ENCODE measurements around the gene SH3RF3.

The SH3RF3 gene

DNA sequence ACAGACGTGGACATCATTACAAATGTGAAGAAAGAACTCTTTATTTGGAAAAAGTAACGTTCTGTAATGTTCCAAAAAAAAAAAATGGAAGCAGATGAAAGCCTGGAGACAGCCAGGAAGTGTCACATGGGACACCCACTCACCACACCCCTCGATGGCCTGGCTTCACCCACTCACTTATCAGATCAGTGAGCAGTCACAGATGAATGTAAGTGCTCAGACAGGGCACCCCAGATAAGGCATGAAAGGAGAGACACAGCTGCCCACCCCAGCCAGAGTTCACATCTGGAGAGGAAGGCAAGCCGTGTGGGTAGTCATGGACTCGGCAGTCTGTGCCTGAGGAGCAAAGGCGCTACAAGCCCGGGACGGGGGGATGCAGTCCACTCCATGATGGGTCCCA, 379.6 kb downstream of the SH3RF3 start:
- H3K36me3 ChIP-seq (ENCODE audit: insufficient read depth, low read length), result no peaks in the 10 kb centered on the region
- no peaks in the 10 kb centered on the region for H3K27me3 ChIP-seq (ENCODE audit: insufficient read depth, low read length)
- H2AFZ ChIP-seq (ENCODE audit: low read depth, low read length), result no peak overlapping the region
- no peaks in the 10 kb centered on the region for H3K4me1 ChIP-seq (ENCODE audit: insufficient read depth, low read length)
- peaks cover 2% of the 10 kb centered on the region for H3K9me3 ChIP-seq (ENCODE audit: low read length)
- H3K4me3 ChIP-seq (ENCODE audit: low read length), result no peak overlapping the region

- peaks cover 6% of the 10 kb centered on the region for H3K27me3 ChIP-seq (ENCODE audit: insufficient read depth, low read length)
- H3K4me1 ChIP-seq (ENCODE audit: insufficient read depth, low read length), result no peaks in the 10 kb centered on the region
- no peak overlapping the region for H2AFZ ChIP-seq (ENCODE audit: low read depth, low read length)
- peaks cover 2% of the 10 kb centered on the region for H3K9me3 ChIP-seq (ENCODE audit: low read length)
- no peaks in the 10 kb centered on the region for H3K36me3 ChIP-seq (ENCODE audit: insufficient read depth, low read length)
- H3K4me3 ChIP-seq (ENCODE audit: low read length), result no peak overlapping the region
Measured at GRCh38 chr2:109510136-109511028, 381.4 kb downstream of the SH3RF3 start.

DNA sequence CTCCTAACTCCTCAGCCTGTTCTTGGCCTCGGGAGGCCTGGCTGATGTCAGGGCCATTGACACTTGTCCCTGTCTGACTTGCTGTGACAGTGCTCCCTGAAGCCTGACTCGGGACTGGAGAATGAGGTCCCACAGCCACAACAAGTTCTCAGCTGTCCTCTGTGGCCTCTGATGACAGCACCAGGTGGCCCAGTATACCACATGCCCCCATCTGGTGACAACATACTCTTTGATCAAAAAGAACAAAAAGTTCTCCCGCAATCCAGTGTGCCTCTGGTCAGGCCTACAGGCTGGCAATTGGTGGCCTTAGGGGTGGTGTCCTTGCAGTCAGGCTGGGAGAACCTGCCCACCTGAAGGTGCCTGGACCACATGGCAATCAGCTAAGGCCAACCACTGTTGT, 382.2 kb downstream of the SH3RF3 start:
- H3K36me3 ChIP-seq (ENCODE audit: insufficient read depth, low read length), result no peaks in the 10 kb centered on the region
- no peak overlapping the region for H3K4me3 ChIP-seq (ENCODE audit: low read length)
- H2AFZ ChIP-seq (ENCODE audit: low read depth, low read length), result no peak overlapping the region
- H3K4me1 ChIP-seq (ENCODE audit: insufficient read depth, low read length), result no peaks in the 10 kb centered on the region
- no peaks in the 10 kb centered on the region for H3K9me3 ChIP-seq (ENCODE audit: low read length)
- H3K27me3 ChIP-seq (ENCODE audit: insufficient read depth, low read length), result peaks cover 6% of the 10 kb centered on the region

- Histone ChIP-seq H3K36me3 (ENCODE audit: insufficient read depth, low read length) (no peaks in the 10 kb centered on the region), H2AFZ (ENCODE audit: low read depth, low read length) (no peak overlapping the region), H3K4me3 (ENCODE audit: low read length) (no peak overlapping the region), H3K9me3 (ENCODE audit: low read length) (no peaks in the 10 kb centered on the region), H3K27me3 (ENCODE audit: insufficient read depth, low read length) (peaks cover 6% of the 10 kb centered on the region), H3K4me1 (ENCODE audit: insufficient read depth, low read length) (no peaks in the 10 kb centered on the region)
Measured at GRCh38 chr2:109512076-109512475, 383.1 kb downstream of the SH3RF3 start.

DNA sequence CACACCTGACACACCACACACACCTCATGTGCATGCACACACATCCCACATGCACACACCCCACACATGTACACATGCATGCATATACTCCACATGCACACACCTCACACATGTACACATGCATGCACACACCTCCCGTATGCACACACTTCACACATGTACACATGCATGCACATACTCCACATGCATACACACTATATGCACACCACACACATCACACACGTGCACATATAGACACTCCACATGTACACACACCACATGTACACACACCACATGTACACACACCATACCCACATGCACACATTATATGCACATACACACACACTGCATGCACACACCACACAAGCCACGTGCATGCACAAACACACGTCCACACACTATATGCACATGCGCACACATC, 384.2 kb downstream of the SH3RF3 start:
- H3K27me3 ChIP-seq (ENCODE audit: insufficient read depth, low read length), result peaks cover 6% of the 10 kb centered on the region
- H3K9me3 ChIP-seq (ENCODE audit: low read length), result no peaks in the 10 kb centered on the region
- H3K36me3 ChIP-seq (ENCODE audit: insufficient read depth, low read length), result no peaks in the 10 kb centered on the region
- no peak overlapping the region for H2AFZ ChIP-seq (ENCODE audit: low read depth, low read length)
- H3K4me3 ChIP-seq (ENCODE audit: low read length), result no peak overlapping the region
- H3K4me1 ChIP-seq (ENCODE audit: insufficient read depth, low read length), result no peaks in the 10 kb centered on the region

DNA sequence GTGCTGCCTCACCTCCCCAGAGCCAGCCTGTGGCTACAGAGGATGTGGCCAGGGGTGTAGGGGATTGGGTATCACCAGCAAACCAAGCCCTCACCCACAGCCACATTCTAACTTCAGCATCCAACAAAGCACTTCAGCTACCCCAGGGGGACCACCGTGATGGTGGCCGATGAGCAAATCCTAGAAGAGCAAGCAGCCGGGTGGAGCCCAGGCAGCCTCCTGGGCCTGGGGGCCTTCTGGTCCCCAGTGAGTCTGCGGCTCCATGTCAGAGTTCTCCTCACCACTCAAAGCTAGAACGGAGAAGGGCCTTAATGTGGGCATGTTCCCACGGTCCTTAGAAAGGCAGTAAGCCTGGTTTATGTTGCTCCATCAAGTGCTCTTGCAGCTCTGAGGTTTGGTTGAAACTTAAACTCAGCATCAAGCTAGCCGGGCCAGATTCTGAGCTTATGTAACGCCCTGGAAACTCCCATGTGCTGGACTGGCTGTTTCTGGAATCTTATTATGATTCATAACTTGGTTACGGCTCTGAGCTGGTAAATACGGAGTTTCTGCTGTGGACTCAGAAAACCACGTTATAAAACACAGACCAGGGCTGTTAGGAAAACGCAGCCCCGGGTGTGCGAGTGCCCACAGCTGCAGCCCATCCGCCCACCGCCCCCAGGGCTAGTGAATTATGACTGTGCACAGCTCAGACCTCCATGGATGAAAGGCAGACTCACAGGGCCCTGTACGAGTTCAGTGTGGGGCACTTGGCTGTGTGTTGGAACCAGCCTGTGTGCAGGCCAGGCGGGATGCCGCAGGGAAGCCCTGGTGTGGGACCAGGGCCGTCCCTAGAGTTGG, 385.0 kb downstream of the SH3RF3 start:
- Histone ChIP-seq H3K4me3 (ENCODE audit: low read length) (no peak overlapping the region), H3K36me3 (ENCODE audit: insufficient read depth, low read length) (no peaks in the 10 kb centered on the region), H3K27me3 (ENCODE audit: insufficient read depth, low read length) (peaks cover 6% of the 10 kb centered on the region), H3K9me3 (ENCODE audit: low read length) (no peaks in the 10 kb centered on the region), H3K4me1 (ENCODE audit: insufficient read depth, low read length) (no peaks in the 10 kb centered on the region), H2AFZ (ENCODE audit: low read depth, low read length) (no peak overlapping the region)

GRCh38 chr2:109514857-109515256, 385.9 kb downstream of the SH3RF3 start:
- H3K4me1 ChIP-seq (ENCODE audit: insufficient read depth, low read length), result no peaks in the 10 kb centered on the region
- H3K36me3 ChIP-seq (ENCODE audit: insufficient read depth, low read length), result no peaks in the 10 kb centered on the region
- peaks cover 6% of the 10 kb centered on the region for H3K27me3 ChIP-seq (ENCODE audit: insufficient read depth, low read length)
- no peak overlapping the region for H3K4me3 ChIP-seq (ENCODE audit: low read length)
- H2AFZ ChIP-seq (ENCODE audit: low read depth, low read length), result no peak overlapping the region
- no peaks in the 10 kb centered on the region for H3K9me3 ChIP-seq (ENCODE audit: low read length)

DNA sequence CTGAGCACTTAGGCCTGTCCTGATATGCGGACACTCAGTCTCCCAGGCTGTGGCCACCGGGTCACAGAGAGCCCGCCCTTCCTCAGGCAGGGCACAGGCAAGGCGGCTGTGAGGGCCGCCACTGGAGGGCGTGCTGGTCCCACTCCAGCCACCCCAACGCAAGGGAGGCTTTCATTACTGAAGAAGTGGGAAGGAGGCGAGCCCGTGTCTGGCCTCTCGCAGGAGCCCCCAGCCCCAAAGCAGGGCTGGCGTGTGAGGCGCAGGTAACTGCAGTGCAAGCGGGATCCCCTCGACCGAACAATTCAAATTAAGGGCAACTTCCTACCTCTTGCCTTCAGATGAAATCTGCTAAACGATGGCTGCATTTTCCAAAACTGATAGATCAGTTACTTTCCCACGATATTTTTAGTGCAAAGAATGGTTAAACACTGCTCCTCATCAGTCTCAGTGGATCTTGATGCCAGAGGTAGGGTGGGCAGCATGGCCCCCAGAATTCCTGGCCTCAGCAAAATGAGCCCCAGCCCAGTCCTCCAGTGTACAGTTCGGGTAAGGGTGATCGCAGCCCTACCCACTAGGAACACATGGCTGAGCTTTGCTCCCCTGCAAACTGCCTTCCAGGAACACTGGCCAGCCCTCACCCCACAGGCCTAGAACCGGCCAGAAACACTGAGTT, 387.6 kb downstream of the SH3RF3 start:
- no peak overlapping the region for H2AFZ ChIP-seq (ENCODE audit: low read depth, low read length)
- no peaks in the 10 kb centered on the region for H3K4me1 ChIP-seq (ENCODE audit: insufficient read depth, low read length)
- H3K36me3 ChIP-seq (ENCODE audit: insufficient read depth, low read length), result no peaks in the 10 kb centered on the region
- no peak overlapping the region for H3K4me3 ChIP-seq (ENCODE audit: low read length)
- peaks cover 6% of the 10 kb centered on the region for H3K27me3 ChIP-seq (ENCODE audit: insufficient read depth, low read length)
- H3K9me3 ChIP-seq (ENCODE audit: low read length), result no peaks in the 10 kb centered on the region

GRCh38 chr2:109517118-109517889, 388.3 kb downstream of the SH3RF3 start:
- Histone ChIP-seq H3K4me3 (ENCODE audit: low read length) (no peak overlapping the region), H3K36me3 (ENCODE audit: insufficient read depth, low read length) (no peaks in the 10 kb centered on the region), H2AFZ (ENCODE audit: low read depth, low read length) (no peak overlapping the region), H3K4me1 (ENCODE audit: insufficient read depth, low read length) (no peaks in the 10 kb centered on the region), H3K9me3 (ENCODE audit: low read length) (no peaks in the 10 kb centered on the region), H3K27me3 (ENCODE audit: insufficient read depth, low read length) (peaks cover 6% of the 10 kb centered on the region)

DNA sequence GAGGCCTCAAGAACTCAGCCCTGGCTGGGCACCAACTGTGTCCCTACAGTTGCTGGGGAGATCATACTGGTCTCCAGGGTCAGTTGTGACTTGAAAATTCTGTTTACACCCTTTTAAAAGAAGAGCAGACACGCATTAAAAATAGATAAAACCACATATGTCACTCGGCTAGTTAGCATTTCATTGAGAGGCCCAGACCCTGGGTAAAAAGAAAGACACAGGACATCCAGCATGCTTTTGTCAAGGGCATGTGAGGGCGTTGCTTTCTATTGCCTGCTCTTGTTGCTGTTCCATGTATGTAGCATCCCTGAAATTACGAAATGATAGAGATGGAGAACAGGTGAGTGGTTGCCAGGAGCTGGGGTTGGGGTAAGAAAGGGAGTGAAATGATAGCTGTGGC, 390.5 kb downstream of the SH3RF3 start:
- Histone ChIP-seq H3K36me3 (ENCODE audit: insufficient read depth, low read length) (no peaks in the 10 kb centered on the region), H3K4me3 (ENCODE audit: low read length) (no peak overlapping the region), H3K9me3 (ENCODE audit: low read length) (no peaks in the 10 kb centered on the region), H3K27me3 (ENCODE audit: insufficient read depth, low read length) (peaks cover 3% of the 10 kb centered on the region), H3K4me1 (ENCODE audit: insufficient read depth, low read length) (no peaks in the 10 kb centered on the region), H2AFZ (ENCODE audit: low read depth, low read length) (no peak overlapping the region)

GRCh38 chr2:109521233-109522062, 392.4 kb downstream of the SH3RF3 start:
- no peak overlapping the region for H2AFZ ChIP-seq (ENCODE audit: low read depth, low read length)

GRCh38 chr2:109522063-109522374, 393.0 kb downstream of the SH3RF3 start:
- Histone ChIP-seq H3K9me3 (ENCODE audit: low read length) (no peaks in the 10 kb centered on the region), H3K27me3 (ENCODE audit: insufficient read depth, low read length) (no peaks in the 10 kb centered on the region), H3K4me1 (ENCODE audit: insufficient read depth, low read length) (no peaks in the 10 kb centered on the region), H2AFZ (ENCODE audit: low read depth, low read length) (no peak overlapping the region), H3K36me3 (ENCODE audit: insufficient read depth, low read length) (no peaks in the 10 kb centered on the region), H3K4me3 (ENCODE audit: low read length) (no peak overlapping the region)

More at GRCh38 chr2:109521233-109522062, 392.4 kb downstream of the SH3RF3 start:
- no peak overlapping the region for H3K4me3 ChIP-seq (ENCODE audit: low read length)
- H3K27me3 ChIP-seq (ENCODE audit: insufficient read depth, low read length), result no peaks in the 10 kb centered on the region
- H3K9me3 ChIP-seq (ENCODE audit: low read length), result no peaks in the 10 kb centered on the region
- H3K4me1 ChIP-seq (ENCODE audit: insufficient read depth, low read length), result no peaks in the 10 kb centered on the region
- no peaks in the 10 kb centered on the region for H3K36me3 ChIP-seq (ENCODE audit: insufficient read depth, low read length)
